HepG2 (cell line): Measurements from ENCODE around the gene PAXX. TPM values are rescaled to one million over a fixed set of nuclear protein-coding genes. Genes with fewer than 3 reads are reported as not detected.

ENCODE experiments used
- ZNF407 ChIP-seq: sonication (generic); formaldehyde crosslinking; IDR thresholded peaks from one replicate; pipeline ENCODE4 v1.5.1; 2020; ENCODE audit warnings: mild to moderate bottlenecking, missing genetic modification reagents; ENCODE audit errors: not compliant biosample characterization
- ZNF737 ChIP-seq: sonication (generic); formaldehyde crosslinking; IDR thresholded peaks from 2 replicates; pipeline ENCODE4 v1.5.0; 2020; ENCODE audit warnings: missing genetic modification reagents, mild to moderate bottlenecking, borderline replicate concordance
- polyA plus RNA-seq, 8 experiments: library from polyadenylated mRNA; depleted of rRNA in 3 of 8; stranded (reverse) in 7 of 8; unstranded in 1 of 8; fragments of >200 nt; fragmentation: Illumina TruSeq in 4 of 8; extraction: Trizol in 4 of 8; gene quantifications; 2 replicates each; pipeline versions ENCODE4 v1.2.1 to v1.2.3, GENCODE V29; 2011 to 2016; ENCODE audit warnings: low read depth in 4 of 8, missing spikeins in 1 of 8, mixed read lengths in 1 of 8; ENCODE audit not compliant: insufficient read depth in 1 of 8
- total RNA-seq, 5 experiments: library from RNA; depleted of rRNA; stranded (reverse); fragments of >200 nt; fragmentation: Illumina TruSeq; extraction: Trizol; gene quantifications; 2 replicates each; pipeline ENCODE4 v1.2.3, GENCODE V29; 2016; ENCODE audit warnings: low read depth in 1 of 5

Gene PAXX
- total and polyA plus RNA-seq, 2 of the 13 experiments (the other 11 are each of a cell fraction or from before 2014, with no cell fraction given) = 14.0 to 31.9 TPM

- TF ChIP-seq ZNF407 (CRISPR knock-in tag) = no peak
- no peak for TF ChIP-seq ZNF737
Measured at GRCh38 chr9:137034039-137034708, 42.0 kb downstream of the PAXX start (continued).
